Smooth muscle cell (in vitro differentiated cells): ENCODE results near the gene IGFBP5. TPM values are rescaled to one million over a fixed set of nuclear protein-coding genes. Genes with fewer than 3 reads are reported as not detected.

Source experiments
- DNase-seq: peaks from one replicate; lab custom pipeline; 2025; ENCODE audit not compliant: unreplicated experiment; lab: John Stamatoyannopoulos, UW
- H2AFZ ChIP-seq: fragments of 200-600 bp; sonication (generic); 2 replicates; pipeline ENCODE4 v1.6.0; 2016; ENCODE audit warnings: antibody characterized with exemption, low read depth, mild to moderate bottlenecking
- H3F3A ChIP-seq: fragments of 200-600 bp; sonication (generic); 2 replicates; pipeline ENCODE4 v1.6.0; 2017; ENCODE audit warnings: antibody characterized with exemption, low read depth
- H3K27ac ChIP-seq: fragments of 200-600 bp; sonication (generic); 2 replicates; pipeline ENCODE4 v1.5.1; 2016; ENCODE audit warnings: low read depth, mild to moderate bottlenecking
- H3K27me3 ChIP-seq: fragments of 200-600 bp; sonication (generic); 2 replicates; pipeline ENCODE4 v1.6.1; 2016; ENCODE audit warnings: low read depth, mild to moderate bottlenecking
- H3K36me3 ChIP-seq: fragments of 200-600 bp; sonication (generic); 2 replicates; pipeline ENCODE4 v1.5.1; 2016; ENCODE audit warnings: low read depth
- H3K4me1 ChIP-seq: fragments of 200-600 bp; sonication (generic); 2 replicates; pipeline ENCODE4 v1.5.1; 2016; ENCODE audit warnings: low read depth
- H3K4me2 ChIP-seq: fragments of 200-600 bp; sonication (generic); 2 replicates; pipeline ENCODE4 v1.6.0; 2016; ENCODE audit warnings: mild to moderate bottlenecking
- H3K4me3 ChIP-seq: fragments of 200-600 bp; sonication (generic); 2 replicates; pipeline ENCODE4 v1.5.1; 2016; ENCODE audit warnings: mild to moderate bottlenecking
- H3K79me2 ChIP-seq: fragments of 200-600 bp; sonication (generic); 2 replicates; pipeline ENCODE4 v1.6.0; 2016; ENCODE audit warnings: low read depth, mild to moderate bottlenecking
- H3K9ac ChIP-seq: fragments of 200-600 bp; sonication (generic); 2 replicates; pipeline ENCODE4 v1.6.0; 2016; ENCODE audit warnings: low read depth
- H3K9me3 ChIP-seq: fragments of 200-600 bp; sonication (generic); replicated peaks from 2 replicates; pipeline ENCODE4 v1.5.1; 2016; ENCODE audit warnings: low read depth
- H4K20me1 ChIP-seq: fragments of 200-600 bp; sonication (generic); 2 replicates; pipeline ENCODE4 v1.6.0; 2016; ENCODE audit warnings: low read depth
- CTCF ChIP-seq: fragments of 200-600 bp; sonication (generic); IDR thresholded peaks from 2 replicates; pipeline ENCODE4 v1.5.1; 2017; ENCODE audit warnings: borderline replicate concordance, mild to moderate bottlenecking, antibody characterized with exemption; ENCODE audit not compliant: insufficient read depth, poor library complexity, severe bottlenecking
- WGBS: methylation state at CpG from one replicate; pipeline ENCODE4 v1.1.7; 2016; ENCODE audit warnings: low lambda C conversion rate; 5-methylcytosine and 5-hydroxymethylcytosine counted together
- polyA plus RNA-seq: library from polyadenylated mRNA; unstranded; fragments of >200 nt; fragmentation: Nextera tagmentation; extraction: Ambion mirVana; gene quantifications from 2 replicates; pipeline ENCODE4 v1.2.1, GENCODE V29; 2016
- total RNA-seq: library from RNA; depleted of rRNA; stranded (reverse); fragments of >200 nt; gene quantifications from 2 replicates; pipeline ENCODE4 v1.2.3, GENCODE V29; 2014

The IGFBP5 gene
- total and polyA plus RNA-seq, 2 experiments from 2014 or later: 381 to 787 TPM

GRCh38 chr2:216677439-216678097, 17.8 kb downstream of the IGFBP5 start:
- 94% methylated on average over 9 of the region's 9 CpGs for WGBS
- Histone ChIP-seq H4K20me1 (peaks cover 57% of the 10 kb centered on the region), H2AFZ (no peak overlapping the region), H3K9ac (no peak overlapping the region), H3K4me1 (no peaks in the 10 kb centered on the region), H3F3A (peaks cover 44% of the 10 kb centered on the region), H3K27me3 (no peaks in the 10 kb centered on the region), H3K27ac (no peak overlapping the region), H3K79me2 (no peaks in the 10 kb centered on the region), H3K36me3 (peaks cover 5% of the 10 kb centered on the region), H3K4me2 (no peak overlapping the region), H3K9me3 (no peaks in the 10 kb centered on the region), H3K4me3 (no peak overlapping the region)
- no peak for DNase-seq
- no peak for TF ChIP-seq CTCF

- no peak overlapping the region for H3K9ac ChIP-seq
- no peak for TF ChIP-seq CTCF
- no peak overlapping the region for H3K27ac ChIP-seq
- 95% methylated on average over 17 of the region's 17 CpGs for WGBS
- no peak overlapping the region for H3K4me2 ChIP-seq
- H2AFZ ChIP-seq: no peak overlapping the region
- no peaks in the 10 kb centered on the region for H3K4me1 ChIP-seq
- no peak for DNase-seq
- no peaks in the 10 kb centered on the region for H3K79me2 ChIP-seq
- H3K36me3 ChIP-seq: peaks cover 5% of the 10 kb centered on the region
- no peak overlapping the region for H3K4me3 ChIP-seq
- H3F3A ChIP-seq: peaks cover 49% of the 10 kb centered on the region
- peaks cover 48% of the 10 kb centered on the region for H4K20me1 ChIP-seq
- no peaks in the 10 kb centered on the region for H3K9me3 ChIP-seq
- no peaks in the 10 kb centered on the region for H3K27me3 ChIP-seq
Observed at GRCh38 chr2:216676630-216677029, 18.7 kb downstream of the IGFBP5 start.

- peaks cover 5% of the 10 kb centered on the region for H3K36me3 ChIP-seq
Observed at GRCh38 chr2:216674376-216674775, 21.0 kb downstream of the IGFBP5 start.

More at GRCh38 chr2:216674376-216674775, 21.0 kb downstream of the IGFBP5 start:
- H3K4me3 ChIP-seq: no peak overlapping the region
- H4K20me1 ChIP-seq: peaks cover 27% of the 10 kb centered on the region
- H3K9me3 ChIP-seq: no peaks in the 10 kb centered on the region
- DNase-seq: no peak
- H3K4me2 ChIP-seq: no peak overlapping the region
- H3K4me1 ChIP-seq: no peaks in the 10 kb centered on the region
- no peak overlapping the region for H3K9ac ChIP-seq
- no peak for TF ChIP-seq CTCF
- no peak overlapping the region for H2AFZ ChIP-seq
- 93% methylated on average over 9 of the region's 9 CpGs for WGBS
- H3K27me3 ChIP-seq: no peaks in the 10 kb centered on the region
- H3K27ac ChIP-seq: no peak overlapping the region
- H3F3A ChIP-seq: peaks cover 51% of the 10 kb centered on the region
- H3K79me2 ChIP-seq: no peaks in the 10 kb centered on the region
